GM18517 (cell line): Measurements from ENCODE around the gene DYRK1A.
"Not testable (repeated sequence)": the region's sequence is repeated elsewhere in the genome, so short reads cannot be mapped to it uniquely, and the experiment has no call there.

Experiments
- ATAC-seq: cut with Tn5 transposase; IDR thresholded peaks from one replicate; pipeline ENCODE4 v1.9.1; 2021; ENCODE audit warnings: mild to moderate bottlenecking, moderate library complexity; ENCODE audit not compliant: unreplicated experiment

The DYRK1A gene

GRCh38 chr21:37547615-37548200 is 181.1 kb downstream of the DYRK1A start:
- no peak for ATAC-seq

- no peak for ATAC-seq
Measured at GRCh38 chr21:37548521-37548981, 182.0 kb downstream of the DYRK1A start.

- not testable (repeated sequence) for ATAC-seq
Measured at GRCh38 chr21:37549730-37550129, 183.2 kb downstream of the DYRK1A start.

- ATAC-seq, result no peak
Measured at GRCh38 chr21:37550157-37550556, 183.6 kb downstream of the DYRK1A start.

- no peak for ATAC-seq
Measured at GRCh38 chr21:37550618-37551330, 184.2 kb downstream of the DYRK1A start.

GRCh38 chr21:37551331-37551992 is 184.9 kb downstream of the DYRK1A start:
- ATAC-seq, result no peak

- ATAC-seq, result no peak
Measured at GRCh38 chr21:37551993-37552355, 185.4 kb downstream of the DYRK1A start.

GRCh38 chr21:37552496-37553029 is 186.0 kb downstream of the DYRK1A start:
- no peak for ATAC-seq

- no peak for ATAC-seq
Measured at GRCh38 chr21:37553078-37553481, 186.5 kb downstream of the DYRK1A start.

- no peak for ATAC-seq
Measured at GRCh38 chr21:37554661-37555379, 188.2 kb downstream of the DYRK1A start.

- no peak for ATAC-seq
Measured at GRCh38 chr21:37555672-37556261, 189.2 kb downstream of the DYRK1A start.

- ATAC-seq, result peak; percentile 88
Measured at GRCh38 chr21:37557261-37557950, 190.8 kb downstream of the DYRK1A start.

- no peak for ATAC-seq
Measured at GRCh38 chr21:37558676-37559211, 192.2 kb downstream of the DYRK1A start.

GRCh38 chr21:37560385-37560784 is 193.8 kb downstream of the DYRK1A start:
- no peak for ATAC-seq

GRCh38 chr21:37561506-37561905 is 194.9 kb downstream of the DYRK1A start:
- no peak for ATAC-seq

- ATAC-seq, result no peak
Measured at GRCh38 chr21:37561941-37562919, 195.7 kb downstream of the DYRK1A start.

GRCh38 chr21:37562920-37563640 is 196.5 kb downstream of the DYRK1A start:
- ATAC-seq, result peak; percentile 6
